ENCODE data around the gene CCN5.

The CCN5 gene

DNA sequence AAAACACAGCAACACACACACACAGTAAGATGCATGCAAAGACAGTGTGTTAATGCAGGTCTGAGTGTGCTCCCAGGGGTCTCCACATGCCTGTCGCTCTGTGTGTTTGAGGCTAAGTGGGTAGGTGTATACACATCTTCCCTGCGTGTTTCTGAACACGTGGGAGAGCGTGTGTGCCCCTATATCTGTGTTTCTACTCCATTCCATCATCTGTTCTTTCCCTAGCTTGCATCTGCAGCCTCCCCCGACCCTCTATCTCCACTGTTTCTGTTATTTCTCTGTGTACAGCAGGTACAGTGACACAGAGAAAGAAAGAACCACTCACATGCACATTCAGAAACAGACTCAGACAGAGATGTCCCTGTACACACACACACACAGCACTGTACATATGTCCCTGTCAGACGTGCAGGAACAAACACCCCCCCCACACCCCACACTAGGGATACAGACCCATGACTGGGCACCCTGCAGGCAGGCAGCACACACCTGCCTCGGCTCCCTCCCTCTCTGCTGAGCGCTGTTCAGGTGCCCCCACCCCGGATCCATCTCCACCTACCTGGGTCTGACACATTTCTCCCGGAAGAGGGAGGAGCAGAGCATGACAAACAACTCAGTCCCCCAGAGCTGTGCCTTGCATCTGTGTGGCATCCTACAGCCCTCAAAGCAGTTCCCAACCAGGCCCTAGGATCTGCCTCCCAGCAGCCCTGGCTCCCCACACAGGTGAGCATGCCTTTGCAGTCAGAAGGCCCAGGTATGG, 58.1 kb downstream of the CCN5 start:
- Histone ChIP-seq H3K9me2 (ENCODE audit: low read depth, low read length) (no peaks in the 10 kb centered on the region), H3K27me3 (ENCODE audit: insufficient read depth, low read length) (no peaks in the 10 kb centered on the region), H3K27ac (ENCODE audit: low read depth, low read length, poor library complexity, severe bottlenecking) (no peak overlapping the region), H3K4me1 (ENCODE audit: insufficient read depth, low read length, severe bottlenecking) (peaks cover 31% of the 10 kb centered on the region), H3K4me3 (ENCODE audit: low read depth, low read length, poor library complexity, severe bottlenecking) (no peak overlapping the region), H3K9me3 (ENCODE audit: low read length) (no peaks in the 10 kb centered on the region), H4K20me1 (ENCODE audit: insufficient read depth, low read length) (no peaks in the 10 kb centered on the region), H3K36me3 (ENCODE audit: insufficient read depth, low read length) (no peaks in the 10 kb centered on the region), H3K9ac (ENCODE audit: low read length) (no peak overlapping the region), H3K4me2 (ENCODE audit: low read length) (no peak overlapping the region), H3F3A (ENCODE audit: insufficient read depth, low read length) (no peaks in the 10 kb centered on the region), H2AFZ (ENCODE audit: low read length) (no peak overlapping the region), H3K79me2 (ENCODE audit: insufficient read depth, low read length) (no peaks in the 10 kb centered on the region)
- TF ChIP-seq EZH2 (IDR thresholded peaks at IDR 0.05; ENCODE audit: borderline replicate concordance, low read length): no peak
- TF ChIP-seq, protein P1, sequence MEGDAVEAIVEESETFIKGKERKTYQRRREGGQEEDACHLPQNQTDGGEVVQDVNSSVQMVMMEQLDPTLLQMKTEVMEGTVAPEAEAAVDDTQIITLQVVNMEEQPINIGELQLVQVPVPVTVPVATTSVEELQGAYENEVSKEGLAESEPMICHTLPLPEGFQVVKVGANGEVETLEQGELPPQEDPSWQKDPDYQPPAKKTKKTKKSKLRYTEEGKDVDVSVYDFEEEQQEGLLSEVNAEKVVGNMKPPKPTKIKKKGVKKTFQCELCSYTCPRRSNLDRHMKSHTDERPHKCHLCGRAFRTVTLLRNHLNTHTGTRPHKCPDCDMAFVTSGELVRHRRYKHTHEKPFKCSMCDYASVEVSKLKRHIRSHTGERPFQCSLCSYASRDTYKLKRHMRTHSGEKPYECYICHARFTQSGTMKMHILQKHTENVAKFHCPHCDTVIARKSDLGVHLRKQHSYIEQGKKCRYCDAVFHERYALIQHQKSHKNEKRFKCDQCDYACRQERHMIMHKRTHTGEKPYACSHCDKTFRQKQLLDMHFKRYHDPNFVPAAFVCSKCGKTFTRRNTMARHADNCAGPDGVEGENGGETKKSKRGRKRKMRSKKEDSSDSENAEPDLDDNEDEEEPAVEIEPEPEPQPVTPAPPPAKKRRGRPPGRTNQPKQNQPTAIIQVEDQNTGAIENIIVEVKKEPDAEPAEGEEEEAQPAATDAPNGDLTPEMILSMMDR (IDR thresholded peaks at IDR 0.05; ENCODE audit: low read length): no peak

DNA sequence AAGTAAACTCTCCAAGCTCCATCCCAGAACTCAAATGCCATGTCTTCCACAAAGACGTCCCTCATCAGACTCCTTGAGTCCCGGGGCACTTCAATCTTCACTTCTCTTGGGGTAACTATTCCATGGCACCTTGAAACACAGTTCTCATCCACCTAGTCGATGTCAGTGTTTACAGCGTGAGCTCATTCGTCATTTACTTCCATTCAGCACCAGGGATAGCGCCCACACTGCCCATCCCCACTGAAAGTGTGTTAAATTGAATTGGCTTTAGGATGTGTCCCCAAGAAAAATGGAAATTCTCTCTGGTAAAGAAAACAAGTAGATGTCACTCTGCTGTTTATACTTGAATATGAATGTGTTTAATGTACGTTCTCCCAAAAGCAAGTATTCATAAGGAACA, 61.8 kb downstream of the CCN5 start:
- TF ChIP-seq, protein P1 (IDR thresholded peaks at IDR 0.05; ENCODE audit: low read length): no peak
- Histone ChIP-seq H3K9me2 (ENCODE audit: low read depth, low read length) (no peaks in the 10 kb centered on the region), H3F3A (ENCODE audit: insufficient read depth, low read length) (no peaks in the 10 kb centered on the region), H4K20me1 (ENCODE audit: insufficient read depth, low read length) (no peaks in the 10 kb centered on the region), H3K4me2 (ENCODE audit: low read length) (no peak overlapping the region), H3K79me2 (ENCODE audit: insufficient read depth, low read length) (no peaks in the 10 kb centered on the region), H3K9me3 (ENCODE audit: low read length) (no peaks in the 10 kb centered on the region), H3K9ac (ENCODE audit: low read length) (no peak overlapping the region), H3K4me1 (ENCODE audit: insufficient read depth, low read length, severe bottlenecking) (no peaks in the 10 kb centered on the region), H2AFZ (ENCODE audit: low read length) (no peak overlapping the region), H3K27ac (ENCODE audit: low read depth, low read length, poor library complexity, severe bottlenecking) (no peak overlapping the region), H3K27me3 (ENCODE audit: insufficient read depth, low read length) (no peaks in the 10 kb centered on the region), H3K36me3 (ENCODE audit: insufficient read depth, low read length) (no peaks in the 10 kb centered on the region), H3K4me3 (ENCODE audit: low read depth, low read length, poor library complexity, severe bottlenecking) (no peak overlapping the region)

All from OCI-LY1 (cell line).